GM19043 (cell line): Measurements from ENCODE around the gene CTNNBIP1.
"Not testable (repeated sequence)": the region's sequence is repeated elsewhere in the genome, so short reads cannot be mapped to it uniquely, and the experiment has no call there.

Experiments
- ATAC-seq: cut with Tn5 transposase; IDR thresholded peaks from one replicate; pipeline ENCODE4 v1.9.1; 2021; ENCODE audit warnings: low read depth; ENCODE audit not compliant: unreplicated experiment

The CTNNBIP1 gene, protein sequence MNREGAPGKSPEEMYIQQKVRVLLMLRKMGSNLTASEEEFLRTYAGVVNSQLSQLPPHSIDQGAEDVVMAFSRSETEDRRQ

DNA sequence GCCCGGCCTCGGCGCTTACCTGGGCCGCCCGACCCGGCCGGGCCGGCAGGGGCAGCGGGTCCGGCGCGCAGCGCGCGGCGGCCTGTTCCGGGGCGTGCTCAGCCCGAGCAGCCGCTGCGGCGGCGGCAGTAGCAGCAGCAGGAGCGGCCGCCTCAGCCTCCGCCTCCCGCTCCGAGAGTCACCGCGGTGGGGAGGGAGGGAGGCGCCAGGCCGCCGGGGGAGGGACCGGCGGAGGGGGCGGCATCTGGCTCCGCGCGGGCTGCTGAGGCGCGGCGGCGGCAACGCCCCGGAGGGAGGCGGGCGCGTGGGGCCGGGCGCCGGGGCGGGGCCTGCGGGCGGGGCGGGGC, at the start of gene CTNNBIP1:
TSS of gene CTNNBIP1 (minus strand) at position 194 of the 347 bp plus-strand sequence. CDS start 38,205 bp downstream, outside the sequence.
- no peak for ATAC-seq

DNA sequence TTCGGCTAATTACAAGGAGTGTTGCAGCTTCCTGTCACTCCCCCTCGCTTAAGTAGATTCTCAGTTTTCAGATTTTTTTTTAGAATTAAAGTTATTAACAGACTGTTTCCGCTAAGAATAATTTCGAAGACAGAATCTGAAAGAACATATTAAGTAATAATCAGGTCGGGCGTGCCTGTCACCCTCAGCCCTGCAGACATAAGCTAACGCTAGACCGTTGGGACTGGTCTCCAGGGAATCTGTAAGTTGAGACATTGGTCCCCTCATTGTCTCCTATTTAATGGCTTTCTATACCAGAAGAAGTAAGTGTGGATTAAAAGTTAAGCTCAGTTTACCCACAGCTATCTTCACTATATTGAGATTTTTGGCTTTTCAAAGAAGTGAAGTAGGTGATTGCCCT, 47.7 kb upstream of the CTNNBIP1 start:
- no peak for ATAC-seq

DNA sequence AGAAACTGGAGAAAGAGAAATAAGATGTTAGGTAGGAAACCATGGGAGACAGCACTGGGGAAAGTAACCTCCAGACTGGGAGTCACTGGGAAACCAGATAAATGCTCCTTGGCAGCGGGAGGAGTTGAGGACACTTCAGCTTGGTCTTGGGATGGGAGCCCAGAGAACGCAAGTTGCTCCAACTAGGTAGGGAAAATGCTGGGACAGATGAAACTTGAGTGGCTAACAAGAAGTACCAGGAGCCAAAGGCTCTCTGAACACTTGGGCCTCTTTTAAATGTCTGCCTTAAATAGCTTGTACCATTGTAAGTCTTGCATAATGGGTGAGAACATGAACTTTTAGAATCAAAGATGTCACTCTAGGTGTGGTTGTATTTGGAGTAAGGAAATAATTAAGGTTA, 36.2 kb upstream of the CTNNBIP1 start:
- ATAC-seq: no peak

DNA sequence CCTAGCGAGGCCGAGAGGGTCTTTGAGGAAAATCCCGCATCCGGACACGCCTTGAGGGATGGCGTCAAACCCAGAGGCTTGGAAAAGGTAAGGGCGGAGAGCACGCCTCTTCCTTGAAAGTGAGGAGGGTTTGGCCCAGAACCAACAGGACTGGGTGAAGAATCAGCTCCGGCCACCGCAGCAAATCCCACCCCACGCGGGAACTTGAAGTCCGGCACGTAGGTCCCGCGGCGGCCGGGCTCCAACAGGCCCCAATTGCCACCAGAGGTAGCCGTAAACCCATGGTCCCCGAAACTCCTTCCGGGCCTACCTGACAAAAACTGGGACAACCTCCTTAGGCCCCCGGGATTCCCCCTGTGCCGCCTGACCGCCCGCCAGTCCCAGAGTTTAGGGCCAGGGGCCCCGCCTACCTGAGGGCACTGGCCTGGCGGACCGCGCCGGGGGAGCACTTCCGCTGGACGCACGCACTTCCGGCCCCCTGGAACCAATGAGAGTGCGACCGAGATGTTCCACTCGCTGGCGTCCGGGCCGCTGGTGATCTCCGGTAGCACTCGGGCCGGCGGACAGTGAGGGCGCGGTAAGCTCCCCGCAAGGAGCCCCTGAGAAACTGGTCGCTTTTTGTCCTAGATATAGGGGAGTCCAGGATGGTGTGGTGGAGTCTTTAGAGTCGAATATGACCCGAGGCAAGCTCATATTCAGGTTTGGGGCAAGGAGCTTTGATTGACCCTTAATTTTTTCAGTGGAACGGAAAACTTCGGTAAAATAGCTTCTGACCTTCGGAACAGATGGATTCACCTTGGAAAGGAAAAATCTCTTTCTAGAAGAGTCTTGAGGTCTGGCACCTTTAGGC, 33.1 kb upstream of the CTNNBIP1 start, which contains the start of the genes LZIC and NMNAT1:
TSS of gene LZIC (minus strand) at position 453 of the 850 bp plus-strand sequence. CDS start 6,772 bp downstream, outside the sequence.
TSS of gene NMNAT1 (plus strand) at position 537 of the 850 bp plus-strand sequence. CDS start 28,599 bp downstream, outside the sequence.
- peak; percentile 91 for ATAC-seq

DNA sequence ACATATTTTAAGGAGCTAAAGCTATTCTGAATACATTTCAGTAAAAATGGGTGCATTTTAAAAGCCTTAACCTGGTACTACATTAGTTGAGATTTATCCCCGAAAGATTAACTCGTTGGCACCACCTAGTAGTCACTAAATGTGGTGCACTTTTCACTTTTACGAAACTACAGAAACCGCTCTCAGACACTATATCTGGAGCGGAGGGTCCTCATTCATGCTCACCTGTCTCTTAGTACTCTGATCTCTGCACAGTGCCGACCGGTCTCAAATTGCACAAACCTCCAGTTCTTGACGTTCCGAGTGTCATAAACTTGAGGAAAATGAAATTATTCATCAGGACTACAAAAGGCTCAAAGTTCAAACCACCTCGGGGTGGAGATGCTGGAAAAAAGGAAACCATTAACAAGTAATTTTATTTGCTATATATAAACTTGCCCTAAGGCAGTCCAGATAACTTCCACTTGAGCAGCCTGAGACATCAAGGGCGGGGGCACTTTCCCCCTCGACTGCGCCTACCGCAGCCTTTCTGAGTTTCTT, 32.4 kb upstream of the CTNNBIP1 start:
- ATAC-seq: no peak

DNA sequence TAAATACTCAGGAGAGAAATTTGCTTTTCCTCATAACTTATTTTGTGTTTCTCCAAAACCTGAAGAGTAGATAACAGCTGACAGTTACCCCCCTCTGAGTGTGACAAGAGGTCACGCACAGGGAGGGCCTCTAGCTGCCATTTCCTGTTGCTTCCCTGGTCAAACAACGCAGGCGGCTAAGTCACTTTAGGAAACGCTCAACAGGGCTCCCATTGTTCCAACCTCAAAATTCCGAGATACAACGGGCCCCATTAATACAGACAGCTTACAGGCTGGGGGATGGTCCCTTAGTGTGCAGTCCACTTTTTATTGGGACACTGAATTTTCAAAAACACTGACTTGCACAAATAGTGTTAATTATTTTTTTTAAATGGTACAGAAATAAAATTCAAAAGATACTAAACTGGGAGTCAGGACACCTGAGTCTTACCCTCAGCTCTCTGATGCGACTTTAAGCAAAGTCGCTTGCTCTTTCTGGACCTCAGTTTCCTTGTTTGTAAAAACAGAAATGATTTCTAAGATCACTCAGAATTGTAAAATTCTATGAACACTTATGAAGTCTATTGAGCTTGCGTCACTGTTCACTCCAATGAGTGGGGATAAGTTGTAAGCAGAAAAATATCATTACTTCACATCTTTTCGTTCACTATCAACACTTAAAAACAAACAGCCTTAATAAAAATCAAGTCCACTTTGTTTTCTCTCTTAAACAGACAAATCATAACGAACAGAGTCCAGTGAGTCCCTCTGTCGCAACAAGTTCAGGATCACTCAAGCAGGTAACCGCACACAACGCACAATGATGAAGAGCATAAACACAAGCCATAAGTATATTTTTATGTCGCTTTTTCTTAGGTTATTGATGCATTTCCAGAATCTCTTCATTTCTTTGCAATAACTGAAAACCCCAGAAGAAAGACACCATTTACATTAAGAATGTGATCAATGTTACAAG, 19.6 kb upstream of the CTNNBIP1 start:
- no peak for ATAC-seq

DNA sequence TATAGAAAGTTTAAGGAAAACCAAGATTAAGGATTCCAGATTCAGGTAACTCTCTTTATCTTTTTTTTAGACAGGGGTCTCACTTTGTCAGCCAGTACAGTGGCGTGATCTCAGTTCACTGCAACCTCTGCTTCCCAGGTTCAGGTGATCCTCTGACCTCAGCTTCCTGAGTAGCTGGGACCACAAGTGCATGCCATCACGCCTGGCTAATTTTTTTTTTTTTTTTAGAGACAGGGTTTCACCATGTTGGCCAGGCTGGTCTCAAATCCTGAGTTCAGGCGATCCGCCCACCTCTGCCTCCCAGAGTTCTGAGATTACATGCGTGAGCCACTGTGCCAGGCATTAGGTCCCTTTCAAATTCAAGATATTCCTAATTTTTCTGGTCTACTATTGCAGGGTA, 17.2 kb upstream of the CTNNBIP1 start:
- ATAC-seq: no peak

DNA sequence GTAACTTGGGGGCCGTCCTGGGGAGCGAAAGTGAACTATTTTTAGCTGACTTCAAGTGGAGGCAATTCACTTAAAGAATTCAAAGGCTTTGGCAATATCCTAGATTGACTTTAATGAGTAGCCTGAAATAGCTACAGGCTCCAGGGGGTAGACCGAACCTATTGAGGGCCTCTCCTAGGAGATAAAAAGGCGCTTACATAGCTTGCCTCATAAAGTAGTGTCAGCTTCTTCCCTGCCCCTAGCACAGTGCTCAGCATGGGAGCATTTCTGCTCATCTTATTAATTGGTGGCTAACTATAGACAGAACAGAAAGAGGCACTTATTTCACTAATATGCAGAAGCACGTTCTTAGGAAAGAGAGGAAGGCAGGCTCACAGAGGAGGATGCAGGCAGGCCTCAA, 12.3 kb upstream of the CTNNBIP1 start:
- no peak for ATAC-seq

DNA sequence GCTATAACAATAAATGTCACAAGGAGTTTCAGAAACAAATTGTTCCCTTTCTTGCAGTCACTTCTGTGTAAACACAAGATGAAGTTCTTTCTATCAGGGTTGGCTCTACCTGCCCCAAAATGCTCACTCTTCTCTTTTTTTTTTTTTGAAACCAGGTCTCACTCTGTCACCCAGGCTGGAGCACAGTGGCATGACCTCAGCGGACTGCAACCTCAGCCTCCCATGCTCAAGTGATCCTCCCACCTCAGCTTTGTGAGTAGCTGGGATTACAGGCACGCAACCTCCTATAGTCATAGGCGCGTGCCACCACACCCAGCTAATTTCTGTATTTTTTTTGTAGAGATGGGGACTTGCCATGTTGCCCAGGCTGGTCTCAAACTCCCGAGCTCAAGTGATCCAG, 10.5 kb upstream of the CTNNBIP1 start:
- no peak for ATAC-seq

DNA sequence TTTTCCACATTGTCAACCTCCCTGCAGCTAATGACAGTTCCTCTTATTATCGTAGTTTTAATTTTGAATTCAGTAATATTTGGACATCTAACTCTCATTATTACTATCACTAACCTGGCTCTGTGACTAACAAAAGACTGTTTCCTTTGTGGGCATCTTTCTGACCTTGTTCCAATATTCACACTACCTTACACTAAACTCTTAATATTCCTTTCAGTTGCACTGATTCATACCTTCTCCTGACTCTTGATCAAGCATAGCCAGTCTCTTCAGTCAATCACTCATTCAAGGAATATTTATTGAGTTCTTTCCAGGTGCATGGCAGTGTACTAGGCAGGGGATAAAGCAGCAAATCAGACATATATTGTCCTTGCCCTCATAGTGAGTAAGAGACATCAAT, 7.8 kb upstream of the CTNNBIP1 start:
- ATAC-seq: no peak

DNA sequence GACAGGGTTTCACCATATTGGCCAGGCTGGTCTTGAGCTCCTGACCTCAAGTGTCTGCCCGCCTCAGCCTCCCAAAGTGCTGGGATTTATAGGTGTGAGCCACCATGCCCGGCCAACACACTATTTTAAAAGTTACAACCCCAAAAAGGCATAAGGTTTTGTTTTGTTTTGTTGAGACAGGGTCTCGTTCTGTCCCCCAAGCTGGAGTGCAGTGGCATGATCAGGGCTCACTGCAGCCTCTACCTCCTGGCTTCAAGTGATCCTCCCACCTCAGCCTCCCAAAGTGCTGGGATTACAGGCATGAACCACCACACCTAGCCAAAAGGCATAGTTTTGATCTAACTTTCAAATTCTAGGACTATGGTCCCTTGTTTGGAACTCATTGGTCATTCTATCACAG, 7.4 kb upstream of the CTNNBIP1 start:
- ATAC-seq: not testable (repeated sequence)

DNA sequence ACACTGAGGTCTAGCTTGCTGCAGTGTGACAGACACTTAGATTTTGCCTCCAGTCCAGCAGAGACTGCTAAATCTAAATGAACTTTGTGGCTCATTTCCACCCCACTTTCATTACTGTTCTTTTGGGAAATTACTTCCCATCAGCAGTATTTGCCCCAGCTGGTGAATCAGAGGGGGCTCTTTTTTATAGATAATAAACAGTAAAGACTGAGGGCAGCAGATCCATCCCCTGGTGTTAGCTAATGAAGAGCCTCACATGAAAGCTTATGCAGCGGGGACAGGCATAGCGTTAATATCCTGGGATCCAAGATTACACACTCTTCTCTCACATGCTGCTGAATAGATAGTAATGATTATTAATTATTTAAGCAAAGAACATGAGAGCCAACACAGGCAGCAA, 6.4 kb upstream of the CTNNBIP1 start:
- ATAC-seq: no peak

DNA sequence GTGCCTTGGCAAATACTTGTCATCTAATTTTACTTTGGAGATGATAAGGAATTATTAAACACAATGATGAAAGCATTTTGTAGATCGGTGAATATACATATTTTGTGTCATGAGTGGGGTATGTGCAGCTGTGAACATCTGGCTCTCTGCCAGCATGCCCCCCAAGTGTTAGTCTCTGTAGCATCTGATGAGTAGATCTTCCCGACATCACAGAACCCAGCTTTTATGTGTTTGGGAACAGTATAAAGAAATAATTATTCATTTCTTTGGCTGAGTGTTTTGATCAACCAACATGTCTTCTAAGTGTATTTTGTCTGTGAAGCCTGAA, 4.5 kb upstream of the CTNNBIP1 start:
- no peak for ATAC-seq

DNA sequence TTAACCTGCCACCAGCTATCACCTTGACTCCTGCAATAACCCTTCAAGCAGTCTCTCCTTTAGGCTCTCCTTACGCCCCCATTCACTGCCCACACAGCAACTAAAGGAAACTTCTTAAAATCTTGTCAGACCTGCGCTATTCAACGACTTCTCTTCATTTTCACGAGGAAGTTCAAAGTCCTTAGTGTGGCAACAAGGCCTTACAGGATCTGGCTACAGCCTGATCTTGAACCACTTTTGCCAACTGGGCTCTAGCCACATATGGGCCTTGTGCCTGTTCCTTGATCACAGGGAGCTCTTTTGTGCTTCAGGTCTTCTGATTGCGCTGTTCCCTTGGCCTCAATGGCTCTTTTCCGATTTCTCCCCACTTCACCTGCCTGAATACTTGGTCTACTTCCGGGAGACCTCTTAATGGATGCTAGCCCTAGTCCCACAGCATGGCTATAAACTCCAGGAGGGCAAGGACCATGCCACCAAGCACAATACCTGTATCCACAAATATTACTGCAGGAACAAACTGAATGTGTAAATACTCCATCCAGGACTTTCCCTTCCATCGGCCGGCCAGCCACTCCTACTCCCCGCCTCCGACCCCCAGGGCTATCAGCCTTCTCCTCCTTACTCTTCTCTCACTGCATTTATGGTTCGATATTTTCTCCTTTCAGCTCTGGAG, 2.3 kb upstream of the CTNNBIP1 start:
- ATAC-seq: no peak

DNA sequence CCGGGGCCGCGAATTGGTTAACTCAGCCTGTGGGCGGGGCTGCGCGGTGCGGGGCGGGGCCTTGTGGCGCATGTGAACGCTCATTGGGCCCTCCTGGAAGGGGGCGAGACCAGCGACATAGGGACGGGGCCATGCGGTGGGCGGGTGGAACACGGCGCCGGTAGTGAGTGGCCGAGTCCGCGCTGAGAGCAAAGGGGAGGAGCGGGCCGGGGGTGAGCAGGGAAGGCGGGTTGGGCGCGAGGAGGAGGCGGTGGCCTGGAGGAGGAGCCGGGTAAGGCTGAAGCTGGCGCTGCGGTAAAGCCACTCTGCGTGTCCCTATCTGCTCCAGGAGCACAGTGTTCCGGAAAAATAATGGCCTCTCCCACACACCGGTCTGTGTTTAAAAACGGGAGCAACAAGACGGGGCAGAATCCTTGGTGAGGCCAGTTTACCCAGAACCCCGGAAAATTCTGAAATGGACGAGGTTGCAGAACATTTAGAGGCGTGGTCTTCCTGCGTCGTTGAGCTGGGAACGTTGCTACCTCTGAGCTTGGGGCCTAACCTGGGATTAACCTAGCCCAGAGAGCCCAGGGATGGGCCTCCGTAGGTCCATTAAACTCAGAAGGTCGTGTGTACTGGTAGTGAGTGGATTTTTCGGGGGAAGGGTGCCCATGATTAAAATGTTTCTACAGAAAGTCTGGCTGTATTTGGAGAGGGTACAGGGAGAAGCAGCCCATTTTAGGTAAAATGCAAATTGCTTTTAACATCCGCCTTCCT, 532 bp upstream of the CTNNBIP1 start:
- peak; percentile 92 for ATAC-seq

DNA sequence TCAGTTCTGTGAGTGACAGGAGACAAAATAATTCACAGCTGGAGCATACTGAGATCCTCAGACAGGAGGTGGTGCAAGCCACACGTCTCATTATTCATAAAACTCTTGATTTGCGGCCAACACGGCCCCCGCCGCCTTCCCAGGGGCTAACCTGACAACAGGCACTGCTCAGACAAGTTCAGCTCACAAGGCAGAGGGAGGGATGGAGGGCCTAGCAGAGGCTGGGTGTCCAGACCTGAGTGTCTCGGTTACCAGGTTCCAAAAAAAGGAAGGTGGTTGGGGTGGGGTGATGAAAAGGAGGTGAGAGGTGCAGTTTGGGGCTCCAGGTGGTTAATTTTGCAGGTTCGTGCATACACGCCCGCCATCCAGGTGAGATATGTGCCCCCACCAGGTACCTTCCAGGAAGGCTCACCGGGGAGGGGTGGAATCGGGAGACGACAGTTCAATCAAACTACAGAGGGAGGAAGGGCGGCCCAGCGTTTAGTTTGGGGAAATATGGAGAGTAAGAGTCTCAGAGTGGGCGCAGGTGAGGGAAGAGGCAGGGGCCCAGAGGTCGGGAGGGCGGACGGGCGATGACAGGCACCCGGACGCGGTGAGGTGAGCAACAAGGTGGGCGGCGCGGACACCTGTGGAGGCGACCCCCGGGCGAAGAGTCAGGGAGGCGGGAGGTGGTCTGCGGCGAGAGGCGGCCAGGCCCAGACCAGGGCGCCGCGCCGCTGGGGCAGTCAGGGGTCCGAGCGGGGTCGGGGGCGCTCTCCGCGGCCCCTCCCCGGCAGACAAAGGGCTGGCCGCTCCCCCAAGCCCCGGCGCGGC, 629 bp downstream of the CTNNBIP1 start:
- no peak for ATAC-seq

DNA sequence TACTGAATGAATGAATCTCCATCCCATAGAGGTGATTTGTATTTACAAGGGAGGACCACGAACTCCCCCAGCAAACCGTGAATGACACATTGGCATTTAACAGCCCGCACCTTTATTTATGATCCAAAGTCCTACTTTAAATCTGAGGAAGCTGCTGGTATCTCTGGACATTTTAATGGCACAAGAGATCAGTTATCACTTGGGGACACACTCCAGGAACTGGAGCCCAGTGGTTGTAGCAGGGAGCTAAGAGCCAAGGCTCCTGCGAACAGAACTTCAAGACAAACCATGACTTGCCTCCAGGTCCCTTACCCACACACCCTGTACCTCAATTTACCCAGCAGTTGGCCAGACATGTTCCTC, 1.2 kb downstream of the CTNNBIP1 start:
- no peak for ATAC-seq

DNA sequence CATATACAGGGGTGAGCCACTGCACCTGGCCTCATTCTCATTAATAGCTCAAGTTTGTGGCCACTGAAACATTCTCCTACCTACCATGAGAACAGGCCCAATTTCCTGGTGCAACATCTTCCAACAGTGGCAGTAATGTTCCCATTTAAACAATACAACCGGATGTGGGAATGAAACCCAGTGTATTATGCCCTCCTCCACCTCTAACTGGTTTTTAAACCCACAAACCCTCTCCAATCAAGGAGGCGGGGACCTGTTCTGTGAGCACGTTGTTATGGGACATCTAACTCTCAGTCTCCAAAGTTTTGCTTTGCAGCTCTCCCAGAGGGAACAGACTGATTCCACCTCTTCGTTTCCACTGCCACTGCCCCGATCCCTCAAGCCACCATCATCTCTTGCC, 2.6 kb downstream of the CTNNBIP1 start:
- ATAC-seq: no peak

DNA sequence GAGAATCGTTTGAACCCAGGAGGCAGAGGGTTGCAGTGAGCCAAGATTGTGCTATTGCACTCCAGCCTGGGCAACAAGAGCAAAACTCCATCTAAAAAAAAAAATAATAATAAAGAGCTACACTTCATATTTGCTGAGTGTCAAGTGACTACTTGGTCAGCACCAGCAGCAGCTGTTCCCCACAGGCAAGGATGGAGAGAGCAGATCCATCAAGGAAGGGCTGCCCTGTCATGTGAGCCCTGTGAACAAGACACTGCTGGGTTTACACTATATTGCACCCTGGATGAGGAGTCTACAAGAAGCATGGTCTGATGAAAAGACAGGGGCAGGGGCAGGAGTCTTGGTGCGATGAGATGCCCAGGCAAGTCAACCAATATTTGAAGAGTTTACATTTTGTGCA, 3.6 kb downstream of the CTNNBIP1 start:
- no peak for ATAC-seq
